ENCODE results near the gene TM9SF4. TPM values are rescaled to one million over a fixed set of nuclear protein-coding genes. Genes with fewer than 3 reads are reported as not detected.

Gene TM9SF4
- total and polyA plus RNA-seq, 2 of the 8 experiments (the other 6 are each of a cell fraction or from before 2014, with no cell fraction given) = 38.4 to 68.7 TPM

- Histone ChIP-seq H3K23me2 (ENCODE audit: low read depth, low read length) (0 out of 2 replicates have a peak, but pooled peaks cover 3% of the 10 kb centered on the region), H3K36me3 (ENCODE audit: control insufficient read depth in 2 of 4, insufficient read depth in 4 of 4, low read length in 3 of 4) (no peaks in the 10 kb centered on the region), H3K9ac (replicated peaks in 1 of 4; ENCODE audit: extremely low read depth in 1 of 4, low read depth in 3 of 4, low read length in 3 of 4) (no peak overlapping the region), H4K8ac (ENCODE audit: extremely low read depth, insufficient read depth, low read length) (no peak overlapping the region), H3K4ac (replicated peaks; ENCODE audit: insufficient read length, low read depth, low read length) (no peak overlapping the region), H3K14ac (ENCODE audit: insufficient read length) (no peak overlapping the region), H3K23ac (ENCODE audit: insufficient read length) (no peak overlapping the region), H3K4me3 (ENCODE audit: extremely low read depth in 1 of 4, insufficient read depth in 2 of 4, low read depth in 3 of 4, low read length in 4 of 4) (no peak overlapping the region), H2BK15ac (ENCODE audit: low read length) (no peak overlapping the region), H4K5ac (ENCODE audit: insufficient read length, low read depth, low read length) (no peak overlapping the region), H3K27ac (ENCODE audit: low read depth, low read length) (no peak overlapping the region), H3K4me1 (replicated peaks in 1 of 4; ENCODE audit: control insufficient read depth in 3 of 4, insufficient read depth in 4 of 4, low read length in 3 of 4) (peaks cover 0 to 6% (median 3%) of the 10 kb centered on the region in 4 experiments; a peak in 3 of 7 replicates), H2BK120ac (replicated peaks; ENCODE audit: low read depth, low read length) (no peak overlapping the region), H3K18ac (ENCODE audit: extremely low read depth, low read length) (no peak overlapping the region), H3K79me1 (ENCODE audit: low read depth, low read length) (0 out of 2 replicates have a peak, but pooled peaks cover 4% of the 10 kb centered on the region), H2BK20ac (ENCODE audit: low read length) (no peak overlapping the region), H3K27me3 (replicated peaks in 1 of 4; ENCODE audit: control insufficient read depth in 3 of 4, extremely low read depth in 1 of 4, insufficient read depth in 3 of 4, low read length in 3 of 4) (no peaks in the 10 kb centered on the region), H3K9me3 (ENCODE audit: insufficient read depth in 2 of 2, low read depth in 1 of 2, low read length in 1 of 2) (peaks cover 0 to 3% of the 10 kb centered on the region in 2 experiments; a peak in 1 of 4 replicates), H4K20me1 (replicated peaks in 1 of 2; ENCODE audit: control insufficient read depth in 1 of 2, insufficient read depth in 2 of 2, low read length in 2 of 2) (peaks cover 0 to 3% of the 10 kb centered on the region in 2 experiments), H4K91ac (replicated peaks; ENCODE audit: insufficient read length, low read length) (no peak overlapping the region), H2AK5ac (ENCODE audit: low read depth, low read length) (no peak overlapping the region), H3K56ac (replicated peaks; ENCODE audit: insufficient read length, low read depth, low read length) (no peak overlapping the region), H2BK12ac (ENCODE audit: low read depth, low read length) (no peak overlapping the region), H2BK5ac (ENCODE audit: low read depth, low read length) (no peak overlapping the region), H2AFZ (ENCODE audit: low read length) (no peak overlapping the region), H3K4me2 (ENCODE audit: insufficient read depth in 1 of 2, low read depth in 2 of 2, low read length in 2 of 2) (no peak overlapping the region), H3K79me2 (ENCODE audit: control insufficient read depth in 1 of 2, insufficient read depth in 2 of 2, low read length in 2 of 2) (peaks cover 0 to 6% of the 10 kb centered on the region in 2 experiments; a peak in 1 of 4 replicates)
- ChIA-PET CTCF (ENCODE audit: partially characterized antibody) (interaction anchor here (0.5 to 1.3 kb wide), 4 partner anchors 13 to 337 kb away, joined by 3 read pairs; no protein-coding TSS in a partner anchor), POLR2A (ENCODE audit: partially characterized antibody) (interaction anchor here (1.1 to 1.5 kb wide), 2 partner anchors 21 to 31 kb away, joined by 3 to 6 read pairs; no protein-coding TSS in a partner anchor)
- DNase-seq (ENCODE audit: low read depth in 1 of 2, low spot score in 2 of 2) (no peak), FAIRE-seq (no peak)
- WGBS, 2 experiments (ENCODE audit: extremely low coverage in 1 of 2, insufficient coverage in 1 of 2, insufficient read length in 1 of 2, insufficient replicate concordance in 2 of 2, low coverage in 1 of 2, low lambda C conversion rate in 2 of 2, missing lambda C conversion rate in 1 of 2) = 82% methylated on average over 4 of the region's 4 CpGs; no CpG with 5 or more reads in 1 of the 2 experiments
- TF ChIP-seq SIX5 (IDR thresholded peaks at IDR 0.05; ENCODE audit: low read depth, low read length) (no peak), BCL11A (IDR thresholded peaks at IDR 0.05; ENCODE audit: low read depth in 2 of 2, low read length in 2 of 2) (no peak)
Observed at GRCh38 chr20:32183947-32184635, 74.6 kb downstream of the TM9SF4 start.

Measured in H1 (cell line).